HepG2 (cell line): ENCODE data around the gene ACTN4. TPM values are rescaled to one million over a fixed set of nuclear protein-coding genes. Genes with fewer than 3 reads are reported as not detected.

Experiments used
- CENPBD1 ChIP-seq: sonication (generic); formaldehyde crosslinking; IDR thresholded peaks from 2 replicates; pipeline ENCODE4 v1.8.0; 2022; ENCODE audit warnings: missing genetic modification reagents, low read depth, mild to moderate bottlenecking, borderline replicate concordance
- FOSL1 ChIP-seq: sonication (generic); formaldehyde crosslinking; IDR thresholded peaks from 2 replicates; pipeline ENCODE4 v1.9.0; 2021; ENCODE audit warnings: missing genetic modification reagents, borderline replicate concordance
- FOXA1 ChIP-seq, 2 experiments: fragments of 450-650 bp in 1 of 2; sonication (generic) in 1 of 2; formaldehyde crosslinking in 1 of 2; IDR thresholded peaks; 2 replicates each; pipeline versions ENCODE4 v1.4.0 to v1.6.1; 2016 to 2020; ENCODE audit warnings: missing genetic modification reagents in 1 of 2
- HCFC1 ChIP-seq: fragments of 150-350 bp; IDR thresholded peaks from 2 replicates; pipeline ENCODE4 v1.6.1; 2014; ENCODE audit warnings: low read depth, low read length
- HINFP ChIP-seq: sonication (generic); formaldehyde crosslinking; IDR thresholded peaks from 2 replicates; pipeline ENCODE4 v1.4.0; 2020; ENCODE audit warnings: low read depth, mild to moderate bottlenecking, missing genetic modification reagents
- NCOR1 ChIP-seq: fragments of 200-600 bp; sonication (generic); IDR thresholded peaks from 2 replicates; pipeline ENCODE4 v1.7.0; 2017; ENCODE audit warnings: antibody characterized with exemption, low read length, borderline replicate concordance
- NR2F1 ChIP-seq, 2 experiments: fragments of 450-650 bp in 1 of 2; formaldehyde crosslinking in 1 of 2; IDR thresholded peaks; 2 replicates each; pipeline versions ENCODE4 v1.5.0 to v1.6.1; 2016 to 2020; ENCODE audit warnings: mild to moderate bottlenecking in 1 of 2, missing compliant biosample characterization in 1 of 2, missing genetic modification reagents in 1 of 2, moderate library complexity in 1 of 2
- NR3C1 ChIP-seq: sonication (generic); formaldehyde crosslinking; IDR thresholded peaks from 2 replicates; pipeline ENCODE4 v1.4.0; 2020; ENCODE audit warnings: missing genetic modification reagents
- PCBP1 ChIP-seq: fragments of 200-400 bp; formaldehyde crosslinking; IDR thresholded peaks from 2 replicates; pipeline ENCODE4 v1.6.1; 2017; ENCODE audit warnings: mild to moderate bottlenecking, low read depth, low read length, borderline replicate concordance
- SRSF9 ChIP-seq: fragments of 200-400 bp; formaldehyde crosslinking; IDR thresholded peaks from 2 replicates; pipeline ENCODE4 v1.6.1; 2018; ENCODE audit warnings: borderline replicate concordance, mild to moderate bottlenecking, low read depth, low read length; ENCODE audit not compliant: insufficient read depth, poor library complexity, severe bottlenecking
- TGIF2 ChIP-seq: IDR thresholded peaks from 2 replicates; pipeline ENCODE4 v1.6.1; 2016; ENCODE audit warnings: control low read depth, missing compliant biosample characterization
- ZHX1 ChIP-seq: sonication (generic); formaldehyde crosslinking; IDR thresholded peaks from 2 replicates; pipeline ENCODE4 v1.8.1; 2022; ENCODE audit warnings: low read depth, mild to moderate bottlenecking, missing genetic modification reagents
- ZIK1 ChIP-seq: sonication (generic); formaldehyde crosslinking; IDR thresholded peaks from 2 replicates; pipeline ENCODE4 v1.5.0; 2020; ENCODE audit warnings: mild to moderate bottlenecking, low read depth, missing genetic modification reagents, borderline replicate concordance
- ZNF276 ChIP-seq: sonication (generic); formaldehyde crosslinking; IDR thresholded peaks from 2 replicates; pipeline ENCODE4 v1.4.0; 2020; ENCODE audit warnings: mild to moderate bottlenecking, low read depth, missing genetic modification reagents
- ZNF556 ChIP-seq: sonication (generic); formaldehyde crosslinking; IDR thresholded peaks from 2 replicates; pipeline ENCODE4 v1.4.0; 2020; ENCODE audit warnings: mild to moderate bottlenecking, missing genetic modification reagents, borderline replicate concordance
- ZNF562 ChIP-seq: sonication (generic); formaldehyde crosslinking; IDR thresholded peaks from 2 replicates; pipeline ENCODE4 v1.8.0; 2022; ENCODE audit warnings: missing genetic modification reagents, borderline replicate concordance
- ZNF607 ChIP-seq: sonication (generic); formaldehyde crosslinking; IDR thresholded peaks from 2 replicates; pipeline ENCODE4 v1.5.1; 2020; ENCODE audit warnings: missing genetic modification reagents, mild to moderate bottlenecking, borderline replicate concordance
- ZNF761 ChIP-seq: sonication (generic); formaldehyde crosslinking; conservative IDR thresholded peaks from 2 replicates; pipeline ENCODE4 v1.4.0; 2020; ENCODE audit warnings: mild to moderate bottlenecking, missing genetic modification reagents
- ZNF788 ChIP-seq: sonication (generic); formaldehyde crosslinking; IDR thresholded peaks from 2 replicates; pipeline ENCODE4 v1.5.0; 2020; ENCODE audit warnings: mild to moderate bottlenecking, missing genetic modification reagents, borderline replicate concordance
- ZNF850 ChIP-seq: sonication (generic); formaldehyde crosslinking; conservative IDR thresholded peaks from 2 replicates; pipeline ENCODE4 v1.9.0; 2021; ENCODE audit warnings: mild to moderate bottlenecking, missing genetic modification reagents
- ZNF878 ChIP-seq: sonication (generic); formaldehyde crosslinking; IDR thresholded peaks from 2 replicates; pipeline ENCODE4 v1.8.1; 2023; ENCODE audit warnings: mild to moderate bottlenecking, missing genetic modification reagents, moderate library complexity
- ZSCAN20 ChIP-seq: sonication (generic); formaldehyde crosslinking; IDR thresholded peaks from 2 replicates; pipeline ENCODE4 v1.4.0; 2020; ENCODE audit warnings: missing genetic modification reagents, mild to moderate bottlenecking, borderline replicate concordance
- ZSCAN22 ChIP-seq: sonication (generic); formaldehyde crosslinking; IDR thresholded peaks from 2 replicates; pipeline ENCODE4 v1.4.0; 2020; ENCODE audit warnings: mild to moderate bottlenecking, missing genetic modification reagents
- polyA plus RNA-seq, 8 experiments: library from polyadenylated mRNA; depleted of rRNA in 3 of 8; stranded (reverse) in 7 of 8; unstranded in 1 of 8; fragments of >200 nt; fragmentation: Illumina TruSeq in 4 of 8; extraction: Trizol in 4 of 8; gene quantifications; 2 replicates each; pipeline versions ENCODE4 v1.2.1 to v1.2.3, GENCODE V29; 2011 to 2016; ENCODE audit warnings: low read depth in 4 of 8, missing spikeins in 1 of 8, mixed read lengths in 1 of 8; ENCODE audit not compliant: insufficient read depth in 1 of 8
- total RNA-seq, 5 experiments: library from RNA; depleted of rRNA; stranded (reverse); fragments of >200 nt; fragmentation: Illumina TruSeq; extraction: Trizol; gene quantifications; 2 replicates each; pipeline ENCODE4 v1.2.3, GENCODE V29; 2016; ENCODE audit warnings: low read depth in 1 of 5

Gene ACTN4
- total and polyA plus RNA-seq, 2 of the 13 experiments (the other 11 are each of a cell fraction or from before 2014, with no cell fraction given): 171 to 192 TPM

GRCh38 chr19:38650911-38651584 lies 3.6 kb downstream of the ACTN4 start (continued):
- TF ChIP-seq CENPBD1 (CRISPR knock-in tag) (no peak), ZSCAN22 (no peak), ZNF276 (no peak), TGIF2 (CRISPR knock-in tag) (0 out of 2 replicates have a peak, but pooled peaks have one; percentile 3), ZNF607 (CRISPR knock-in tag) (no peak), NR2F1 (CRISPR knock-in tag; IDR thresholded peaks at IDR 0.05) (no peak), ZNF788 (CRISPR knock-in tag) (no peak), FOXA1 (IDR thresholded peaks at IDR 0.05) (no peak), FOXA1 (CRISPR knock-in tag; IDR thresholded peaks at IDR 0.05) (no peak), PCBP1 (no peak), ZNF556 (CRISPR knock-in tag) (no peak), ZNF562 (CRISPR knock-in tag) (no peak), ZNF761 (CRISPR knock-in tag) (no peak), HCFC1 (no peak), NCOR1 (0 out of 2 replicates have a peak, but pooled peaks have one; percentile 37), ZIK1 (CRISPR knock-in tag) (no peak), ZNF878 (CRISPR knock-in tag) (0 out of 2 replicates have a peak, but pooled peaks have one; percentile 38), HINFP (CRISPR knock-in tag) (no peak), FOSL1 (no peak), SRSF9 (no peak), ZHX1 (CRISPR knock-in tag) (no peak), ZSCAN20 (CRISPR knock-in tag) (no peak), NR3C1 (CRISPR knock-in tag) (no peak), ZNF850 (no peak)
